ENCODE results near the gene SLC20A1. TPM values are rescaled to one million over a fixed set of nuclear protein-coding genes. Genes with fewer than 3 reads are reported as not detected.

Gene SLC20A1
- total RNA-seq, 2 experiments from 2014 or later = 73.1 to 73.5 TPM

DNA sequence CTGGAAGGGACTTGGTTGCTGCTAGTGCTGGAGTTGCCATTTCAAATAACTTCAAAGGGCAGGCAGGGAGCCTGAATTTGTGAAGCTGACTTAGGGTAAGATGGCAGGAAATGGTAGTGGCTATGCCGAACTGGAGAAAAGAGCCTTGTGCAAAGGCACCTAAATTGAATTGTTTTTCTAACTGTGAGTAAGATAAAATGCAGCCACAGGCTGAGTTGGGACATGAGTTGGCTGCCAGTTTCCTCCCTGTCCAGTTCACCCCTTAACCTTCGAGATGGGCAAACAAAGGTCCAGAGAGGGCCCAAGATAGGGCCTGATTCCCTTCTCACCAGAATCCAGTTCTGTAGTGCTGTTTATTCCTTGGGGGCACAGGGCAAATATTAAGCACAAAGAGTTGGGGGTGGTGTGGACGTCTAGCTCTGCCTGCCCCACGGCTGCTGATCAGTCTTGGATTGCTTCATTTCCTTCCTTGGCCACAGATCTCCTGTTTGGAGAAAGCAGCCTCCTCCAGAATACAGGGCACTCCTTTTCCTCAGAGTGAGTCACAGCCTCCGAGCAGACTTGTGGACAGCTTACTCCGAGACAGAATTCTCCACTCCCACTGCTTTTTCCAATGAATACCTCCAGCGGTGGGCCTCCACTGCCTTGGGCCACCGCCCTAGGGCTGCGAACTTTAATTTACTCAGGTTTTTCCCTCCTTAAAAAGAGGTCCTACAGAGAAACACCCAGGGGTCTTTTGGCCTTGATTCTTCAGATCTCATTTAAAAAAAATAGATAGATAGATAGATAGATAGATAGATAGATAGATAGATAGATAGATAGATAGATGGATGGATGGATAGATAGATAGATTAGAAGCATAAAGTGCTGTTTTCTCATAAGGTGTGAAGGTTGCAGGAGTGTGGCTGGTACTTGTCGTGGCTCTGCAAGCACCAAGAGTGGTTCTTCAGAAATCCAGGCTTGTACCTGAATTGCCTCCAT is 18.4 kb upstream of the SLC20A1 start:
- Mint-ChIP-seq H3K27ac (peak overlapping the region; percentile 76), H3K27me3 (ENCODE audit: low read depth) (no peaks in the 10 kb centered on the region), H3K36me3 (ENCODE audit: low read depth) (no peaks in the 10 kb centered on the region), H3K9me3 (no peaks in the 10 kb centered on the region), H3K4me1 (ENCODE audit: low read depth) (peaks cover 70% of the 10 kb centered on the region), H3K4me3 (peak overlapping the region; percentile 47)
- intact Hi-C loops (cut with micrococcal nuclease) = no loop called here
- CTCF ChIA-PET = interaction anchor here (0.6 to 13.4 kb wide), 22 partner anchors 8 to 314 kb away, joined by 3 to 160 read pairs (median 4); partner anchors contain the start of genes CHCHD5 and SLC20A1
- DNase-seq = no peak

DNA sequence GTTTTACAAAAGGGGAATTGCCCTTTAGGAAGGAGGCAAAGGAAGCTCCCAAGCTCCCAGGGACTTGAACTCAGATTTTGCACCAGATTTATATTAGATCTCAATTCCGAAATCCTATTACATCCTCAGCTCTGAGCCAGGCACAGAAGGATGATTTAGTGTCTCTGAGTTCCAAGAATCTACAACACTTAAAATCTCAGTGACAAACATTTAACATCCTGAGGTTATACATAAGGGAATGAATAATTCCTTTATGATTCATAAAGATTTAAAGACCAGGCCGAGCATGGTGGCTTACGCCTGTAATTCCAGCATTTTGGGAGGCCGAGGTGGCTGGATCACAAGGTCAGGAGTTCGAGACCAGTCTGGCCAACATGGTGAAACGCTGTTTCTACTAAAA is 16.5 kb upstream of the SLC20A1 start:
- Mint-ChIP-seq H3K27ac (no peak overlapping the region), H3K36me3 (ENCODE audit: low read depth) (no peaks in the 10 kb centered on the region), H3K4me1 (ENCODE audit: low read depth) (peaks cover 79% of the 10 kb centered on the region), H3K27me3 (ENCODE audit: low read depth) (no peaks in the 10 kb centered on the region), H3K4me3 (no peak overlapping the region), H3K9me3 (no peaks in the 10 kb centered on the region)
- intact Hi-C loops (cut with micrococcal nuclease) = no loop called here
- DNase-seq = no peak
- CTCF ChIA-PET = interaction anchor here (1.9 to 13.4 kb wide), 5 partner anchors 16 to 256 kb away, joined by 6 to 152 read pairs (median 47); partner anchors contain the start of gene SLC20A1

DNA sequence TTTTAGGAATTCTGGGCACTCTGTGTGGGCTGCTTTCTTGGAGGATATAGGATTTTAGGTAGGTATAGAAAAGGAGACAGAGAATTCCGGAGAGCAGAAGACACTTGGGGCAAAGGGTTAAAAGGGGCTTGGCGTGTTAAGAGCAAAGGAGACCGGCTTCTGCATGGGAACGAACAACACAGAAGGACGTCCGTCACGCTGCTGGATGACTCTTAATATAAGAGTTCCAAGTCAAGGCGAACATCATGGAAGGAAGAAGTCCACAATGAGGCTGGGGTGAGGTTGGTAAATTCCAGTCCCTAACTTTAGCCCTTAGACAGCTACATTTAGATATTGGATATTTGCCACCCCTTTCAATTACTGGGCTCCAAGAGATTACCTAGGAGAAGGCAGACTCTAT is 15.9 kb upstream of the SLC20A1 start:
- Mint-ChIP-seq H3K27ac (no peak overlapping the region), H3K4me1 (ENCODE audit: low read depth) (peaks cover 79% of the 10 kb centered on the region), H3K27me3 (ENCODE audit: low read depth) (no peaks in the 10 kb centered on the region), H3K4me3 (no peak overlapping the region), H3K9me3 (no peaks in the 10 kb centered on the region), H3K36me3 (ENCODE audit: low read depth) (no peaks in the 10 kb centered on the region)
- DNase-seq = no peak
- CTCF ChIA-PET = interaction anchor here (2.2 to 13.4 kb wide), 4 partner anchors 15 to 97 kb away, joined by 11 to 152 read pairs (median 30); partner anchors contain the start of gene SLC20A1
- intact Hi-C loops (cut with micrococcal nuclease) = no loop called here

DNA sequence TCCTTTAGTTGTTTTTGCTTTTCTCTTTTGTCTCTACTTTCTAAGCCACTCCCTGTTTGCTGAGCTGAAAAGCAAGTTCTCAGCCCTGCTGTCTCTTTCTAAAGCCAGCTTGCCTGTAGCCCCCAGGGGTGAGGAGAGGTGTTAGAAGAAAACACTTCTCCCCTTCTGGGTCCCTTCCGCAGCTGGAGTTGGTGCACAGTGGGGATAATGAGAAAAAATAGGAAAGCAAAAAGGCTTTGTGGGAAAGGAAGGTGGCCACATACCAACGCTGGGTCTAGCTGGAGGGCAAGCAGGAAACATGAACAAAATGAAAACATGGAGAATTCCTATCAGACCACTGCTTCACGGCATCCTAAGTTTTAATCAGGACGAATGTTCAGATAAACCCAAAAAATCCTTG is 15.5 kb upstream of the SLC20A1 start:
- Mint-ChIP-seq H3K27me3 (ENCODE audit: low read depth) (no peaks in the 10 kb centered on the region), H3K27ac (peak overlapping the region; percentile 57), H3K36me3 (ENCODE audit: low read depth) (no peaks in the 10 kb centered on the region), H3K4me3 (peak overlapping the region; percentile 70), H3K4me1 (ENCODE audit: low read depth) (peaks cover 82% of the 10 kb centered on the region), H3K9me3 (no peaks in the 10 kb centered on the region)
- DNase-seq = no peak
- CTCF ChIA-PET = interaction anchor here (2.2 to 13.4 kb wide), 4 partner anchors 15 to 96 kb away, joined by 11 to 152 read pairs (median 30); partner anchors contain the start of gene SLC20A1
- intact Hi-C loops (cut with micrococcal nuclease) = no loop called here

DNA sequence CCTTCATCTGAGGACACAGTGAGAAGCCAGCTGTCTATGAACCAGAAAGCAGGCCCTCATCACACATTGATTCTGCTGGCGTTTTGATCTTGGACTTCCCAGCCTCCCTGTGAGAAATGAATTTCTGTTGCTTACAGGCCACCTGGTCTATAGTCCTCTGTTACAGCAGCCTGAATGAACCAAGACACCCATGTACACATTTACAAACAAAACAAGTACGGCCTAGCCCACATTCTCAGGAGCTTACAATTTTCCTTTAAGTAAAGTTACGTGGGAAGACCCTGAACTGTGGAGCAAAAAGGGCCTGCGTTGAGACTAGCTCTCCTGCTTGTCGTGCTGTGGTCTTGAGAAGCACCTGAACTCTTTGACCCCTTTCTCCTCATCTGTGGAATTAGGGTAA is 12.0 kb upstream of the SLC20A1 start:
- CTCF ChIA-PET = interaction anchor here (0.6 to 13.4 kb wide), 3 partner anchors 11 to 93 kb away, joined by 3 to 152 read pairs (median 47); partner anchors contain the start of gene SLC20A1
- H3K4me3 Mint-ChIP-seq = no peak overlapping the region
- no peak for DNase-seq
- H3K9me3 Mint-ChIP-seq = no peaks in the 10 kb centered on the region
- H3K4me1 Mint-ChIP-seq (ENCODE audit: low read depth) = peaks cover 75% of the 10 kb centered on the region
- no peak overlapping the region for H3K27ac Mint-ChIP-seq
- no peaks in the 10 kb centered on the region for H3K27me3 Mint-ChIP-seq (ENCODE audit: low read depth)
- intact Hi-C loops (cut with micrococcal nuclease) = no loop called here
- no peaks in the 10 kb centered on the region for H3K36me3 Mint-ChIP-seq (ENCODE audit: low read depth)

DNA sequence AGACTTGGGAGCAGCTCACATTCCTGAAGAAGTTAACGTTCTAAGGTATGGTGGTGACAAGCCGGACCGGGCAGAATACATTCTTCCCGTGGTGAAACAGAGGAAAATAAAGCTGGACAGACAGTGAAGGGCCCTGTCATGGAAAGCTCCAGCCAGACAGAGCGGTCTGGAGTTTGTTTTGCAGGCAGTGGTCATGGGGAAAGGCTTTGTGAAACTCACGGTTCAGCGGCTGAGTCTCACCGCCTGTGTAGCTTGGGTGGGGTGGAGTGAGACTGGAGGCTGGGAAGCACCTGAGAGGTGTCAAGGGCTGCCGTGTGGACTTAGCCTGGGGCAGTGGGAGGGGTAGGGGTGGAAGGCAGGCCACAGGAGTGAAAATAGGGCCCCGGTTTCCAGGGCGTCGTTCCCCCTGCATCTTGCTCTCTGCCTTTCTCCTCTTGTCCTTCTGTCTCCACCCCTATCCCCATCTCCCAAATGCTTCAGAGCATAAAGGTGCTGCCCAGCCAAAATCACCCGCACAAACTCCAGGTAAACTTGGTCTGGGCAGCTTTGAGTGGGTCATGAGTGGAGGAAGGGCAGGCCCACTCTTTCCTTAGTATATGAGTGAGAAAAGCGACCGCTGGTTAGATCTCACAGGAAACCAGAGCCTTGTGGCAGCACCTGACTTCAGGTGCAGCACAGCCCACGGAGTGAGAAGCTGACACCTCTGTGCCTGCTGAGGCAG is 11.4 kb upstream of the SLC20A1 start:
- no peak overlapping the region for H3K4me3 Mint-ChIP-seq
- peaks cover 71% of the 10 kb centered on the region for H3K4me1 Mint-ChIP-seq (ENCODE audit: low read depth)
- H3K9me3 Mint-ChIP-seq = no peaks in the 10 kb centered on the region
- no peak overlapping the region for H3K27ac Mint-ChIP-seq
- CTCF ChIA-PET = interaction anchor here (1.5 to 13.4 kb wide), 4 partner anchors 10 to 92 kb away, joined by 3 to 152 read pairs (median 26); partner anchors contain the start of gene SLC20A1
- H3K27me3 Mint-ChIP-seq (ENCODE audit: low read depth) = no peaks in the 10 kb centered on the region
- no peak for DNase-seq
- no peaks in the 10 kb centered on the region for H3K36me3 Mint-ChIP-seq (ENCODE audit: low read depth)
- intact Hi-C loops (cut with micrococcal nuclease) = no loop called here

DNA sequence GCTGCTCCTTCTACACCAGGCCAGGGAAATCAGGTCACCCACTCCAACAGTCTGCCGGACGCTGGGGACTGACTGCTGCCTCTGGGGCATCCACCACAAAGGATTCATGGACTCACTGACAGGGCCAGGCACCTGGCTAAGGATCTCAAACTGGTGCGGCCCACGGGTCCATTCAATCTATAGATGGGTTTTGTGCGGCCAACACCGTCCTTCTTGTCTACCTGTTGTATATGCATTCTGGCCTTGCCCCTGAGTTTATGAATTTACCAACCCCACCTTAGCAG is 10.9 kb upstream of the SLC20A1 start:
- Mint-ChIP-seq H3K4me3 (no peak overlapping the region), H3K27me3 (ENCODE audit: low read depth) (no peaks in the 10 kb centered on the region), H3K4me1 (ENCODE audit: low read depth) (peaks cover 66% of the 10 kb centered on the region), H3K9me3 (no peaks in the 10 kb centered on the region), H3K36me3 (ENCODE audit: low read depth) (no peaks in the 10 kb centered on the region), H3K27ac (no peak overlapping the region)
- CTCF ChIA-PET = interaction anchor here (1.0 to 13.4 kb wide), 5 partner anchors 8 to 58 kb away, joined by 3 to 152 read pairs (median 4); partner anchors contain the start of gene SLC20A1
- intact Hi-C loops (cut with micrococcal nuclease) = no loop called here
- DNase-seq = no peak

DNA sequence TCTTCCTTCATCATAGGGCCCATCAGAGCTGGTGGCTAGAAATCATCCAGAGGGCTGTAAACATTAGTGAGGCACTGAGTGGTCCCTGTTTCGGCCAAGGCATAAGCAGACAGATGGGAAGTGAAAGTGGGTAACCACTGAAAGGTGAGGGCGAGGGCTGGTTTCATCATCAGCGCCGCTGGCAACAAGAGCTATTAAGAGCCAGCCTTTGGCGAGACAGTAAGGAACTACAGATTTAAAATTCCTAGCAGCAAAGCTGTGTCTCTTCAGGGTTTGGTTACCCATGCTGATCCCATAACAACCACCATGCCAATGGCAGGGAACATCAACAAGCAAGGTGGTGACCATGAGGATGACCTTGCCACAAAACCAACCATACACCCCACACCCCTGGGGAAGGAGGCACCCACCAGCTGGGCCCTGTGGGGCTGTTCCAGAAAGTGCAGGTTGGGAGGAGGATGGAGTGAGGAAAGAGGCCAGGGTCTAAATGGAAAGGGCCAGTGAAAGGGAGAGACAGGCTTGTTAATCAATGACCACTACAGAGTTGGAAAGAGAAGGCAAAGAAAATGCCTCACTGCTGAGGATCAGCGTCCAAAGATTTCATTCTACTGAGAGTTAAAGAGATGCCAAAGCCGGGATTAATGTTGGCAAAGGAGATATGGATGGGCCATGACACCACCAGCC is 9.0 kb upstream of the SLC20A1 start:
- Mint-ChIP-seq H3K9me3 (no peaks in the 10 kb centered on the region), H3K4me3 (no peak overlapping the region), H3K27ac (no peak overlapping the region), H3K4me1 (ENCODE audit: low read depth) (peaks cover 62% of the 10 kb centered on the region), H3K27me3 (ENCODE audit: low read depth) (no peaks in the 10 kb centered on the region), H3K36me3 (ENCODE audit: low read depth) (no peaks in the 10 kb centered on the region)
- intact Hi-C loops (cut with micrococcal nuclease) = no loop called here
- CTCF ChIA-PET = interaction anchor here (1.8 kb wide), 1 partner anchor 10 kb away, joined by 8 read pairs; no protein-coding TSS in a partner anchor
- no peak for DNase-seq

DNA sequence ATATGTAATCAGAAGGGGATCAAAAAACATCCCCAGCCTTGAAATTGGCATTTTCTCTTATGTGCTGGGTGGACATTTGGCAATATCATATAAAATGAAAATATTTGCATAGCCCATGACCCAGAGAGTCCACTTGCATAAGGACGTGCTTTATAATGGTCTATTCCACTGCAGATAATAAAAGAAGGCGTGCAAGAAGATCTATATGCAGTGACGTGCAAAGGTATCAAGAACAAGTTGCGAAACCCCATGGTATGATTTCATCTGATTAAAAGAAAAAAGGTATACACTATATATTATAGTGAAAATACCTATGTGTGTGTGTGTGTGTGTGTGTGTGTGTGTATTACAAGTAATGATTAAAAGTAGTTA is 8.5 kb upstream of the SLC20A1 start:
- CTCF ChIA-PET = interaction anchor here (0.6 to 0.7 kb wide), 3 partner anchors 53 to 602 kb away, joined by 3 read pairs; no protein-coding TSS in a partner anchor
- H3K27ac Mint-ChIP-seq = no peak overlapping the region
- H3K4me1 Mint-ChIP-seq (ENCODE audit: low read depth) = peaks cover 57% of the 10 kb centered on the region
- H3K27me3 Mint-ChIP-seq (ENCODE audit: low read depth) = no peaks in the 10 kb centered on the region
- no peaks in the 10 kb centered on the region for H3K9me3 Mint-ChIP-seq
- H3K36me3 Mint-ChIP-seq (ENCODE audit: low read depth) = no peaks in the 10 kb centered on the region
- no peak for DNase-seq
- intact Hi-C loops (cut with micrococcal nuclease) = no loop called here
- no peak overlapping the region for H3K4me3 Mint-ChIP-seq

DNA sequence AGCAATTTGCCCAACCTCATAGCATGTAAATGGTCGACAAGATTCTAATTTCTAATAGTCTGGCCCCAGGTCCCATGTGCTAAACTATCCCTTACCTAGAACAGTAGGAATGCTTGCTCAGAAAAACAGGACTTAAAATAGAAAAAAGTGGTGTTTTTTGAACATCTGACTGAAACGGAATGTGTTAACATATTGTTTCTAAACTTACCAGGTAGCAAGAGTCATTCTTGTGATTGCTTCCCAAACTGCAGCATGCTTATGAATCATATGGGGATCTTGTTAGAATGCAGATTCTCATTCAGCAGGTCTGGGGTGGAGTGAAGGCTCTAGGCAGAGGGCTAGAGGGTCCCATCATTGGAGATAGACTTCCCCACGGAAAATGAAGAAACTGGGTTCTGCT is 5.8 kb upstream of the SLC20A1 start:
- Mint-ChIP-seq H3K27me3 (ENCODE audit: low read depth) (no peaks in the 10 kb centered on the region), H3K36me3 (ENCODE audit: low read depth) (no peaks in the 10 kb centered on the region), H3K4me1 (ENCODE audit: low read depth) (peaks cover 46% of the 10 kb centered on the region), H3K27ac (no peak overlapping the region), H3K4me3 (no peak overlapping the region), H3K9me3 (no peaks in the 10 kb centered on the region)
- CTCF ChIA-PET = interaction anchor here (1.0 kb wide), 1 partner anchor 109 kb away, joined by 3 read pairs; no protein-coding TSS in a partner anchor
- intact Hi-C loops (cut with micrococcal nuclease) = loop anchor here (1.0 kb wide), 1 partner anchor 9 kb away; no protein-coding TSS in a partner anchor
- DNase-seq = no peak

DNA sequence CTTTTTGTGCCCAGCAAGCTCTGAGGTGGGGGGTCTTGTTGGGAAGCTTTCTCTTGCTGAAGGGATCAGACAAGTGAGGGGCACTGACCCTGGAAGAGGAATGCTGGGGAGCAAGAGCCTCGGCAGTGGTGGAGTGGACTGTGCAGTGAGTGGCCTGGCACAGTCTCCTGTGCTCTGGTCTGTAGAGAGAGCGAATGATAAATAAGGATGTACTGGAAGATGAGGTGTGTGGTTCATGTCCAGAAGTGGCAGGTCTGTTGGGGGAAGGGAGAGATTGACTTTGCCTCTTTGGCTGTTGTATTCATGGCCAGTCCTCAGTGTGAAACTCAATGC is 5.3 kb upstream of the SLC20A1 start:
- intact Hi-C loops (cut with micrococcal nuclease) = loop anchor here (1.0 kb wide), 1 partner anchor 9 kb away; no protein-coding TSS in a partner anchor
- H3K27ac Mint-ChIP-seq = no peak overlapping the region
- H3K4me3 Mint-ChIP-seq = no peak overlapping the region
- H3K4me1 Mint-ChIP-seq (ENCODE audit: low read depth) = peaks cover 42% of the 10 kb centered on the region
- DNase-seq = no peak
- CTCF ChIA-PET = interaction anchor here (1.0 to 9.3 kb wide), 2 partner anchors 11 to 108 kb away, joined by 3 to 152 read pairs; no protein-coding TSS in a partner anchor
- no peaks in the 10 kb centered on the region for H3K27me3 Mint-ChIP-seq (ENCODE audit: low read depth)
- no peaks in the 10 kb centered on the region for H3K9me3 Mint-ChIP-seq
- no peaks in the 10 kb centered on the region for H3K36me3 Mint-ChIP-seq (ENCODE audit: low read depth)

Data from activated naive CD4-positive, alpha-beta T cell treated with anti-CD3 and anti-CD28 coated beads for 36 hours (primary cell).